ENCODE results near the gene VAMP5.
"Not testable (repeated sequence)": the region's sequence is repeated elsewhere in the genome, so short reads cannot be mapped to it uniquely, and the experiment has no call there.

VAMP5 gene

GRCh38 chr2:85550486-85550885 is 33.7 kb upstream of the VAMP5 start:
- DNase-seq (ENCODE audit: low spot score): no peak

GRCh38 chr2:85551698-85552678 is 32.2 kb upstream of the VAMP5 start:
- DNase-seq (ENCODE audit: low spot score): peak; percentile 72

- DNase-seq (ENCODE audit: low spot score): no peak
Measured at GRCh38 chr2:85553184-85553583, 31.0 kb upstream of the VAMP5 start.

- DNase-seq (ENCODE audit: low spot score): no peak
Measured at GRCh38 chr2:85554980-85555612, 29.1 kb upstream of the VAMP5 start.

GRCh38 chr2:85557130-85557529 is 27.1 kb upstream of the VAMP5 start:
- DNase-seq (ENCODE audit: low spot score): no peak

- DNase-seq (ENCODE audit: low spot score): no peak
Measured at GRCh38 chr2:85558160-85558559, 26.1 kb upstream of the VAMP5 start.

- DNase-seq (ENCODE audit: low spot score): not testable (repeated sequence)
Measured at GRCh38 chr2:85560403-85560726, 23.9 kb upstream of the VAMP5 start.

- no peak for DNase-seq (ENCODE audit: low spot score)
Measured at GRCh38 chr2:85560812-85561279, 23.4 kb upstream of the VAMP5 start.

GRCh38 chr2:85561280-85562212 is 22.7 kb upstream of the VAMP5 start, which contains the start of gene GGCX:
GGCX (minus strand) TSS chr2:85561493; CDS start chr2:85561428, 65 bp downstream.
- DNase-seq (ENCODE audit: low spot score): peak; percentile 85

GRCh38 chr2:85564144-85564563 is 20.1 kb upstream of the VAMP5 start:
- DNase-seq (ENCODE audit: low spot score): no peak

GRCh38 chr2:85566265-85566664 is 18.0 kb upstream of the VAMP5 start:
- no peak for DNase-seq (ENCODE audit: low spot score)

GRCh38 chr2:85575739-85576138 is 8.5 kb upstream of the VAMP5 start:
- DNase-seq (ENCODE audit: low spot score): no peak

GRCh38 chr2:85577063-85577385 is 7.2 kb upstream of the VAMP5 start:
- DNase-seq (ENCODE audit: low spot score): no peak

- no peak for DNase-seq (ENCODE audit: low spot score)
Measured at GRCh38 chr2:85577386-85578242, 6.6 kb upstream of the VAMP5 start, which contains the start of gene VAMP8. VAMP8 (plus strand) TSS chr2:85577586; CDS start chr2:85577647, 61 bp downstream.

- DNase-seq (ENCODE audit: low spot score): no peak
Measured at GRCh38 chr2:85578243-85579180, 5.7 kb upstream of the VAMP5 start.

- DNase-seq (ENCODE audit: low spot score): no peak
Measured at GRCh38 chr2:85579266-85579935, 4.8 kb upstream of the VAMP5 start.

GRCh38 chr2:85580206-85580605 is 4.0 kb upstream of the VAMP5 start:
- no peak for DNase-seq (ENCODE audit: low spot score)

- DNase-seq (ENCODE audit: low spot score): no peak
Measured at GRCh38 chr2:85582492-85582891, 1.7 kb upstream of the VAMP5 start.

- no peak for DNase-seq (ENCODE audit: low spot score)
Measured at GRCh38 chr2:85583667-85584353, 421 bp upstream of the VAMP5 start.
